Spleen (tissue), 11 donors: ENCODE data around the gene TJP3. TPM values are rescaled to one million over a fixed set of nuclear protein-coding genes. Genes with fewer than 3 reads are reported as not detected.

Experiments
- DNase-seq: peaks from one replicate; pipeline ENCODE4 v3.0.0-alpha.2; 2020
- H3K27ac ChIP-seq, 8 donors: fragments of 200-600 bp; sonication (generic) in 7 of 8; 1 replicate in 4 of 8; 2 replicates in 4 of 8; pipeline versions ENCODE4 v1.5.0 to v1.8.0; 2016 to 2021; ENCODE audit warnings: inconsistent platforms in 4 of 8, mild to moderate bottlenecking in 4 of 8, moderate library complexity in 1 of 8
- H3K27me3 ChIP-seq, 7 donors: fragments of 200-600 bp; sonication (generic) in 6 of 7; replicated peaks in 1 of 7; 1 replicate in 4 of 7; 2 replicates in 3 of 7; pipeline versions ENCODE4 v1.5.0 to v1.8.0; 2016 to 2021; ENCODE audit warnings: inconsistent platforms in 3 of 7, mild to moderate bottlenecking in 1 of 7
- H3K36me3 ChIP-seq, 6 donors: fragments of 200-600 bp; sonication (generic) in 5 of 6; 1 replicate in 4 of 6; 2 replicates in 2 of 6; pipeline versions ENCODE4 v1.5.0 to v1.8.0; 2016 to 2021; ENCODE audit warnings: inconsistent platforms in 2 of 6
- H3K4me1 ChIP-seq, 6 donors: fragments of 200-600 bp; sonication (generic) in 5 of 6; 1 replicate in 3 of 6; 2 replicates in 3 of 6; pipeline versions ENCODE4 v1.5.0 to v1.8.0; 2016 to 2021; ENCODE audit warnings: inconsistent platforms in 3 of 6
- H3K4me3 ChIP-seq, 8 donors: fragments of 200-600 bp; sonication (generic) in 7 of 8; 1 replicate in 4 of 8; 2 replicates in 4 of 8; pipeline versions ENCODE4 v1.5.0 to v1.8.0; 2016 to 2021; ENCODE audit warnings: inconsistent platforms in 4 of 8, mild to moderate bottlenecking in 4 of 8, moderate library complexity in 2 of 8
- H3K9me3 ChIP-seq, 8 donors: fragments of 200-600 bp; sonication (generic) in 7 of 8; 1 replicate in 4 of 8; 2 replicates in 4 of 8; pipeline versions ENCODE4 v1.5.0 to v1.8.0; 2016 to 2021; ENCODE audit warnings: inconsistent platforms in 4 of 8
- CTCF ChIP-seq, 11 experiments: fragments of 200-600 bp in 7 of 11; fragments of 450-650 bp in 4 of 11; sonication (generic) in 4 of 11; IDR thresholded peaks in 8 of 11; conservative IDR thresholded peaks in 3 of 11; 1 replicate in 7 of 11; 2 replicates in 4 of 11; pipeline versions ENCODE4 v1.4.0 to v1.8.0; 2016 to 2021; ENCODE audit warnings: antibody characterized with exemption in 11 of 11, inconsistent platforms in 4 of 11, mild to moderate bottlenecking in 1 of 11
- POLR2A ChIP-seq, 3 donors: fragments of 450-650 bp; IDR thresholded peaks; one replicate each; pipeline ENCODE4 v1.5.1; 2017; ENCODE audit warnings: antibody characterized with exemption in 3 of 3, mild to moderate bottlenecking in 1 of 3
- POLR2AphosphoS5 ChIP-seq, 3 donors: sonication (generic); formaldehyde crosslinking; IDR thresholded peaks; one replicate each; pipeline ENCODE4 v1.5.1; 2017; ENCODE audit warnings: antibody characterized with exemption in 3 of 3
- WGBS, 5 donors: extraction: QIAGEN DNeasy Blood & Tissue Kit in 3 of 5; methylation state at CpG; one replicate each; pipeline versions ENCODE4 v1.1.5 to v1.1.7; 2013 to 2018; 5-methylcytosine and 5-hydroxymethylcytosine counted together
- intact Hi-C: fragments of 100-400 bp; cut with DNase I; formaldehyde crosslinking; loops from one replicate; pipeline ENCODE4 v1.15.0; 2023; ENCODE audit warnings: low total_unique reads
- polyA plus RNA-seq, 3 donors: library from polyadenylated mRNA; stranded (reverse); fragments of 200-250 nt; gene quantifications; one replicate each; pipeline ENCODE4 v1.2.1, GENCODE V29; 2013
- total RNA-seq, 7 donors: library from RNA; depleted of rRNA in 3 of 7; stranded (reverse); fragments of >200 nt in 3 of 7; fragmentation: NEBNext Ultra II Directional in 4 of 7; extraction: Animal tissue kit (Norgen Biotek cat#: 25700) in 4 of 7; gene quantifications; one replicate each; pipeline versions ENCODE4 v1.1.0 to v1.2.1, GENCODE V29; 2016 to 2021
- donor health status: healthy with polysubstance abuse.
- donor health status: DM: no; HTN: no; CAD: no; lungs with moderate emphysema.
- donor health status: DM: no; HTN: no; CAD: no.
- donor health status: Bipolar disorder and iron deficiency.
- donor health status: healthy.
- donor health status: DM: no; HTN: no; CAD: no.
- donor health status: DM: yes; HTN: yes; CAD: no.

Gene TJP3
- total and polyA plus RNA-seq, 10 donors: 0.39 to 9.0 (median 2.3) TPM

- H3K27ac ChIP-seq: peak overlapping the region in 3 of 8 donors; percentile 61 to 76 (median 64)
- TF ChIP-seq POLR2AphosphoS5 (IDR thresholded peaks at IDR 0.05): no peak
- no peak for TF ChIP-seq POLR2A (IDR thresholded peaks at IDR 0.05)
- H3K27me3 ChIP-seq: no peaks in the 10 kb centered on the region
- DNase-seq: no peak
- peaks cover 0 to 7% (median 2%) of the 10 kb centered on the region in 8 donors for H3K9me3 ChIP-seq
- peaks cover 0 to 34% (median 4%) of the 10 kb centered on the region in 6 donors for H3K36me3 ChIP-seq
- 75 to 89% (median 87%) methylated on average over 8 of the region's 8 CpGs for WGBS, 5 donors
- intact Hi-C loops: no loop called here
- H3K4me3 ChIP-seq: no peak overlapping the region
- H3K4me1 ChIP-seq: peaks cover 5 to 72% (median 46%) of the 10 kb centered on the region in 6 donors
Measured at GRCh38 chr19:3684817-3685410, 23.3 kb upstream of the TJP3 start.

- intact Hi-C loops: no loop called here
- H3K4me3 ChIP-seq: peak overlapping the region; percentile 14 to 66 (median 34)
- H3K36me3 ChIP-seq: peaks cover 0 to 27% (median 4%) of the 10 kb centered on the region in 6 donors
- no peaks in the 10 kb centered on the region for H3K27me3 ChIP-seq
- H3K4me1 ChIP-seq: peaks cover 5 to 68% (median 44%) of the 10 kb centered on the region in 6 donors
- H3K9me3 ChIP-seq: peaks cover 0 to 7% (median 2%) of the 10 kb centered on the region in 8 donors
- no peak for TF ChIP-seq CTCF (IDR thresholded peaks at IDR 0.05 in 8 of 11, conservative IDR thresholded peaks at IDR 0.05 in 3 of 11)
- TF ChIP-seq POLR2AphosphoS5 (IDR thresholded peaks at IDR 0.05): no peak
- TF ChIP-seq POLR2A (IDR thresholded peaks at IDR 0.05): no peak
- WGBS, 5 donors: 64 to 81% (median 69%) methylated on average over 10 to 12 of the region's 12 CpGs
- DNase-seq: no peak
- H3K27ac ChIP-seq: peak overlapping the region in 5 of 8 donors; percentile 48 to 82 (median 79)
Measured at GRCh38 chr19:3687393-3687773, 20.8 kb upstream of the TJP3 start.

- 22 to 53% (median 25%) methylated on average over 13 to 55 of the region's 55 CpGs for WGBS, 5 donors
- peak; percentile 86 for DNase-seq
- no peak for TF ChIP-seq CTCF (IDR thresholded peaks at IDR 0.05 in 8 of 11, conservative IDR thresholded peaks at IDR 0.05 in 3 of 11)
- TF ChIP-seq POLR2AphosphoS5 (IDR thresholded peaks at IDR 0.05): peak; percentile 48 to 80 (median 59)
- intact Hi-C loops: no loop called here
- Histone ChIP-seq H3K36me3 (peaks cover 0 to 28% (median 4%) of the 10 kb centered on the region in 6 donors), H3K9me3 (peaks cover 0 to 7% (median 2%) of the 10 kb centered on the region in 8 donors), H3K27me3 (no peaks in the 10 kb centered on the region), H3K4me1 (peaks cover 5 to 68% (median 42%) of the 10 kb centered on the region in 6 donors), H3K27ac (peak overlapping the region; percentile 14 to 82 (median 71)), H3K4me3 (peak overlapping the region; percentile 14 to 66 (median 34))
Measured at GRCh38 chr19:3687774-3688706, 20.1 kb upstream of the TJP3 start.

- Histone ChIP-seq H3K36me3 (peaks cover 0 to 35% (median 1%) of the 10 kb centered on the region in 6 donors), H3K27ac (no peak overlapping the region), H3K4me3 (no peak overlapping the region), H3K4me1 (peaks cover 0 to 69% (median 29%) of the 10 kb centered on the region in 6 donors), H3K9me3 (no peaks in the 10 kb centered on the region), H3K27me3 (no peaks in the 10 kb centered on the region)
- 84 to 88% (median 86%) methylated on average over 31 of the region's 31 CpGs for WGBS, 5 donors
- TF ChIP-seq POLR2AphosphoS5 (IDR thresholded peaks at IDR 0.05) (no peak), POLR2A (IDR thresholded peaks at IDR 0.05) (no peak), CTCF (IDR thresholded peaks at IDR 0.05 in 8 of 11, conservative IDR thresholded peaks at IDR 0.05 in 3 of 11) (no peak)
- DNase-seq: no peak
- intact Hi-C loops: no loop called here
Measured at GRCh38 chr19:3690551-3691371, 17.4 kb upstream of the TJP3 start.
